ENCODE data around the gene DNAI4.

DNA sequence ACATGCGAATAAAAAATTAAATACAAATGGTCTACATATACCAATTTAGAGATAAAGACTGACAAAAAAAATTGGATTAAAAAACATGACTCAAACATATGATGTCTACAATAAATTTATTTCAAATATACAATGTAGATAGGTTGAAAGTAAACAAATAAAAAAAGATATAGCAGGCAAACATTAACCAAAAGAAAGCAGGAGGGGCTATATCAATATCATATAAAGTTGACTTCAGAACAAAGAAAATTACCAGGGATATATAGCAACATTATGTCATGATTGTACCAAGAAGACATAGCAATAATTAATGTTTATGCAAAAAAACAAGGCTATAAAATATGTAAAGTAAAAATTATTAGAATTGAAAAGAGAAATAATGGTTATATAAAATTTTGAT is 73.7 kb downstream of the DNAI4 start:
- no peak for TF ChIP-seq ZNF274 (IDR thresholded peaks at IDR 0.05; ENCODE audit: low read depth, low read length)
- no peak for TF ChIP-seq YY1 (IDR thresholded peaks at IDR 0.05; ENCODE audit: insufficient read depth, insufficient read length)
- no peak for TF ChIP-seq SUZ12 (IDR thresholded peaks at IDR 0.05; ENCODE audit: extremely low read depth, insufficient read depth, insufficient read length)

Data from NT2/D1 (cell line).